ENCODE measurements around the gene FADS1.

The FADS1 gene

DNA sequence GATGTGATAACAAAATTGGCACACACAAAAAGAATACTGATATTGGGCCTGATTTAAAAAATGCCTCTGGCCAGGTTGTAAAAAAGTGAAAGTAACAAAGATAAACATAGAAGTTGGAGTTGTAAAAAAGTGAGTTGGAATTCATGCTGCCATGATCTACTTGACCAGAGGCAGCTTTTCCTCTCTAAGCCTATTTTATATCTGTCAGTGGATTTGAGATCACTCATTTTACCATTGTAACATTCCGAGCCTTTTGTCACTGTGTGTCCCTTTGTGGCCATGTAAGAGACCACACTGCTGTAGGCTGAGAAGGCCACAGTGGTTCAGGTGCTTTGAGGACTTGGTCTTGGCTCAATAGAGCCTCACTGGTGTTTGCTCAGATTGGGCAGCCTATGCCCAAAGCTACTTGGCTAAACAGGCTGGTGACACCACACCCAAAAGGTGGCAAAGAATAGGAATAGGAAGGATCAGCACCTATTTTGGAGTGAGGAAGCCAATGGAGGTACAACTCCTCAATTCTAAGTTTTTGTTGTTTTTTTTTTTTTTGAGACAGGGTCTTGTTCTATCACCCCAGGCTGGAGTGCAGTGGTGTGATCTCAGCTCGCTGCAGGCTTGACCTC lies 17.0 kb downstream of the FADS1 start:
- in situ Hi-C loops (cut with HindIII; ENCODE audit: low sequenced_read_pairs): no loop called here

DNA sequence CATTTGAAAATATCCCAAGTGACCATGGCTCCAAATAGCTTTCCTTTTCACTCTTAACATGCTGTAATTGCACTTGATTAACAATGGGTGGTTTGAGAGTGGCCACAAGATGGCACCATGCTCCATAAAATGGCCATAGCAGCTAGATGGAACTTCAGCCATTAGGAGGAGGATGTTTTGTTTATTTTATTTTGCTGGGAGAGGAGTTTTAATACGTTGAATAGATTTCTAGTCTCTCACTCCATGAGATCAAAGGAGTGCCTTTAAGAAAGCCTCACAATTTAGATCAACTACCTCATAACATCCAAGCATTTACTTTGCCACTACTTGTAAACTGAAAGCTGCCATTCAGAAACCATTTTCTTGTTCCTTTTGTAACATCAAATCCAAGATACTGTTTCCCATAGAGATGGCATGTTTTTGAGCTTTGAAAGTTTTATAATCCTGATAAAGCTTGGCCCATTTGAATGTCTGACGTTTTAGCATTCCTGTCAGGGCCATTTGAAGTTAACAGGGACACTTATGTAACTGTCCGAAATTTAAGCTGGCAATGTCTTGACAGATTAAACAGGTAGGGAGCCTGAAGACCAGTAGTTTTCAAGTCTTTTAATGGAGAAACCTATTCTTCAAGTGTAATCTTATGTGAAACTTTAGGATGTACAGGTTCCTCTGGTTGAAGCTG lies 19.4 kb downstream of the FADS1 start:
- in situ Hi-C loops (cut with HindIII; ENCODE audit: low sequenced_read_pairs): no loop called here

DNA sequence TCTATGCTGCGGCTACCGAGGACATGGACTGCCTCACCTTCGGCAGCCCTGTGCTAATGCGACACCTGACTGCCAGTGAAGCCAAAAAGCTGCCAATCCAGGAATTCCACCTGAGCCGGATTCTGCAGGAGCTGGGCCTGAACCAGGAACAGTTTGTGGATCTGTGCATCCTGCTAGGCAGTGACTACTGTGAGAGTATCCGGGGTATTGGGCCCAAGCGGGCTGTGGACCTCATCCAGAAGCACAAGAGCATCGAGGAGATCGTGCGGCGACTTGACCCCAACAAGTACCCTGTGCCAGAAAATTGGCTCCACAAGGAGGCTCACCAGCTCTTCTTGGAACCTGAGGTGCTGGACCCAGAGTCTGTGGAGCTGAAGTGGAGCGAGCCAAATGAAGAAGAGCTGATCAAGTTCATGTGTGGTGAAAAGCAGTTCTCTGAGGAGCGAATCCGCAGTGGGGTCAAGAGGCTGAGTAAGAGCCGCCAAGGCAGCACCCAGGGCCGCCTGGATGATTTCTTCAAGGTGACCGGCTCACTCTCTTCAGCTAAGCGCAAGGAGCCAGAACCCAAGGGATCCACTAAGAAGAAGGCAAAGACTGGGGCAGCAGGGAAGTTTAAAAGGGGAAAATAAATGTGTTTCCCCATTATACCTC lies 20.8 kb downstream of the FADS1 start:
- in situ Hi-C loops (cut with HindIII; ENCODE audit: low sequenced_read_pairs): no loop called here

DNA sequence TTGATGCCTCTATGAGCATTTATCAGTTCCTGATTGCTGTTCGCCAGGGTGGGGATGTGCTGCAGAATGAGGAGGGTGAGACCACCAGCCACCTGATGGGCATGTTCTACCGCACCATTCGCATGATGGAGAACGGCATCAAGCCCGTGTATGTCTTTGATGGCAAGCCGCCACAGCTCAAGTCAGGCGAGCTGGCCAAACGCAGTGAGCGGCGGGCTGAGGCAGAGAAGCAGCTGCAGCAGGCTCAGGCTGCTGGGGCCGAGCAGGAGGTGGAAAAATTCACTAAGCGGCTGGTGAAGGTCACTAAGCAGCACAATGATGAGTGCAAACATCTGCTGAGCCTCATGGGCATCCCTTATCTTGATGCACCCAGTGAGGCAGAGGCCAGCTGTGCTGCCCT lies 21.3 kb downstream of the FADS1 start:
- in situ Hi-C loops (cut with HindIII; ENCODE audit: low sequenced_read_pairs): no loop called here

DNA sequence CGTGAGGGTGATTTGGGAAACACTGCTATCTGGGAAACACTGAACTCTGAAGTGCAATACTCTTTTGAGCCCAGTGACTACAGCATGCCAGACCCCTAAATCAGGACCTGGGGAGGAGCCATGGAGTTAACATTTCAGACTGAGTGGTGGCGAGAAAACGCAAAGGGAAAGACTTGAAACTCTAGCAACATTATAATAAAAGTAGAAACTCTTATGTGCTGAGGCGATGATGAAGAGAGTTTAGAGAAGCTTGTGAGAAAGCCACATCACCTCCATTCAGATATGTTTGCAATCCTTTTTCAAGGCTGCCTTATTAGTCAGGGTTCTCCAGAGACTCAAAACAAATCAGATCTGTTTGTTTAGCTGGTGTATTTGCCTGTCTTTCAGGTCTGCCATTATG lies 22.2 kb downstream of the FADS1 start:
- in situ Hi-C loops (cut with HindIII; ENCODE audit: low sequenced_read_pairs): no loop called here

DNA sequence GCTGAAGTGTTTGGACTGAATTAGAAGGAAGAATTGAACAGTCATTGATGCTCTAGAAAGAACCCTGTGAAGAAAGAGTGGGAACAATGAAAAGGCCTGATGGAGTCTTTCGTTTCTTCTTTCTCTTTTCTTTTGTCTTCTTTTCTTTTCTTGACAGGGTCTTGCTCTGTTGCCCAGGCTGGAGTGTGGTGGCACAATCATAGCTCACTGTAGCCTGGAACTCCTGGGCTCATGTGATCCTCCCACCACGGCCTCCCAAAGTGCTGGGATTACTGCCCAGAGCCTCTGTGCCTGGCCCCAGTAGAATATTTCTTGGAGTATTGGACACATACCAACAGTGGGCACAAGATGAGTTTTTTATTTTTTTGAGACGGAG lies 23.0 kb downstream of the FADS1 start:
- in situ Hi-C loops (cut with HindIII; ENCODE audit: low sequenced_read_pairs): no loop called here

DNA sequence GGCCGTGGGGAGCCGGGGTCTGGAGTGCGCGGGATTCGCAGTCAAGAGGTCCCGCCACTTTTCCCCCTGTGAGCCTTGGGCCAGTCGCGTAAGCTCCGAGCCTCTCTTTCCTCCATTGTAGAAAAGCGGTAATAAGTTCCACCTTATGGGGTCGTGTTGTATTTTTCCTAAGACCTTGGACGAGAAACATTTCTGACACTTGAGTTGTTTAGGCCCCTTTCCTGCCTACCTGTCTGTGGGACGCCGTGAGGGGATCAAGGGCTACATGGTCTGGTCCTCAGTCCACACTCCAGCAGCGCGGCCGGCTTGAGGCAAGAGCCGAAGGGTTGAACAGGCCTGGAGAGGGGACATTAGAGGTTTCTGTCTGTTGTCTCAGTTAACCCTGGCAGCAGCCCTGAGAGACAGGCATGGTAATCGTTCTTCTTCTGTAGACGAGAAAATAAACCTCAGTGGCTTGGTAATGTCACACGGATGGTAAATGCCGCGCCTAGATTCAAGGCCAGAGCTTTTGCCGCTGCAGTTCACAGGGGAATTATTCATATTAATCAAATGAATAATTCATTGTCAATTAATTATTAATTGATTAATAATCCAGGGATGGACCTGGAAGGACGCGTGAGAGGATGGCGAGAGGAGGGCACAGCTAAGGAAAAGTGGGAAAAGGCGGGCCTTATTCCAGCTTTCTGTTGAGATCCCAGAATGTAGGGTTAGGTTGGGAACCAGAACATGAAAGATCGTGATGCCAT lies 23.5 kb downstream of the FADS1 start:
- in situ Hi-C loops (cut with HindIII; ENCODE audit: low sequenced_read_pairs): no loop called here

DNA sequence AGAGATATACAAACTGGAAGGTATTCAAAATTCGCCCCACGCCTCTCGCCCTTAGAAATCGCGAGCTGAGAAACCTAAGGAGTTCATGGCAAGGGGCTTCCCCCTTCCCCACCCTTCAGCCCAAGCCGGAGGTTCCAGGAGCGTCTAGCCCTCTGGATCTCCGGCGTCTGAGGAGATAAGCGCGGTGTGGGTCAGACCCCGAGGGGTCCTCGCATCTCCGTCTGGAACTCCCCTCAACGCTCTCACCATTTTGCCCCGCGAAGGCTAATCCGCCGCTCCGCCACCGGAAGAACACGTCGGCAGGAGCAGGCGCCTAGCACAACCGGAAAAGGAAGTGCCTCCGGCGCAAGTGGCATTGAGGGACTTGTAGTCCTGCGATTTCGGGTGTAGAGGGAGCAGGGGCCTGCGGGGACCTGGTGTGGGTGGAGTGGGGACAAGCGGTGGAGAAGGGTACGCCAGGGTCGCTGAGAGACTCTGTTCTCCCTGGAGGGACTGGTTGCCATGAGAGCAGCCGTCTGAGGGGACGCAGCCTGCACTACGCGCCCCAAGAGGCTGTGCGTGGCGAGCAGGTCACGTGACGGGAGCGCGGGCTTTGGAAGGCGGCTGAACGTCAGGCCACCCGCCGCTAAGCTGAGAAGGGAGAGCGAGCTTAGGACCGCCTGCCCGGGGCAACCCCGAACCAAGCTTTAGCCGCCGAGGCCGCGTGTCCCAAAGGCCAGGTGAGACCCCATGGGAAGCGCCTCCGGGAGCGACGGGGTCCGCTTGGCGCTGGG lies 24.3 kb downstream of the FADS1 start, which contains the start of the genes FEN1 and TMEM258:
Gene FEN1 (plus strand): TSS at position 602 of the 773 bp plus-strand sequence. CDS start 2,451 bp downstream, outside the sequence.
Gene TMEM258 (minus strand): TSS at position 290 of the 773 bp plus-strand sequence. CDS start 41 bp downstream, at position 249.
- in situ Hi-C loops (cut with HindIII; ENCODE audit: low sequenced_read_pairs): no loop called here

DNA sequence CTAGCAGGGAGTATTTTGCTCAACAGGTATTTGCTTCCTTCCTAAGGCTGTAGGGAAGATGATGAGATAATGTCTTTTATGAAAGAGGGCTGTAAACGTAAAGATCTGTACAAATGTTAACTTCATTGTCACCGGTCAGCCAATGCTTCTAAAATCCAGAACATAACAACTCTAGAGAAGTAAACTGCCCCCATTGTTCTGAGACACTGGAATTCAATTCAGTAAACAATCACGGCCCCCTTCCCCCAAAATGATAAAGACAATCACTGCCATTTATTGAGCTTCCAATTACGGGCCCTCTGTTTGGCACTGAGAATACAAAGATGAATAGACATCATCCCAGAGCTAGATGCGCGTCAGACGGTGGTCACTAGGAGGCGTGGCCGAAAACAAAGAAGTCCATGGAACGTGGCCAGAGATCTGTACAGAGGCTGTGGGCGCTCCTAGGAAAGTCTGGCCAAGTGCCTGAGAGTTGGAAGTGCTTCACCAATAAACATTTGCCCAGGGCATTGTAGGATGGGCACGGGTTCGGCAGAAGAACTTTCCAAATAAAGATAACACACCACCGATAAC lies 25.0 kb downstream of the FADS1 start:
- in situ Hi-C loops (cut with HindIII; ENCODE audit: low sequenced_read_pairs): no loop called here

DNA sequence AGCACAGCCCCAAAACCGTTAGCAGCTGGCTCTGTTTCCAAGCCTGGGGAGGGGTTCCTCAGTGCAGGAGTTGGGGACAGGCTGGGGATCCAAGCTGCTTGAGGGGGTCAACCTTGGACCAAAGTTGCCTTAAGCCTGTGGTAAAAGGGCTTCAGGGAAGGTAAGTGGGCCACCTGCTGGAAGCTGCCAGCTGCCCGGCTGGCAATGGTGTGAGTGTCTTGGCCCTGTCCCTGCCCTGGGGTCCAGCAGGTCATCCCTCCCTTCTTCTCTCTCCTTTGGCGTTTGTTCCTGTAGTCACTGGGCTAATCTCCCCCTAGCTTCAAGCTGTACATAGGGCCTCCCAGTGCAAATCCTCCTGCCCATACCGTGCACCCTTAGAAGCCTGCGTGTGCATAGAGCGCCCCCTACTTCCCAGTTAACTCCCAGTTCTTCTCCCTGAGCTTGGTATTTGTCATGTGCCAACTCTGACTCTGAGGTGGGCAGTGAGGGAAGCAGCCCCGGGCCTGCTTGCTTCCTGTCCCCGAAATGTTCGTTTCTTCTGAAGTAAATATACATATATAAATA lies 28.8 kb downstream of the FADS1 start:
- in situ Hi-C loops (cut with HindIII; ENCODE audit: low sequenced_read_pairs): no loop called here

DNA sequence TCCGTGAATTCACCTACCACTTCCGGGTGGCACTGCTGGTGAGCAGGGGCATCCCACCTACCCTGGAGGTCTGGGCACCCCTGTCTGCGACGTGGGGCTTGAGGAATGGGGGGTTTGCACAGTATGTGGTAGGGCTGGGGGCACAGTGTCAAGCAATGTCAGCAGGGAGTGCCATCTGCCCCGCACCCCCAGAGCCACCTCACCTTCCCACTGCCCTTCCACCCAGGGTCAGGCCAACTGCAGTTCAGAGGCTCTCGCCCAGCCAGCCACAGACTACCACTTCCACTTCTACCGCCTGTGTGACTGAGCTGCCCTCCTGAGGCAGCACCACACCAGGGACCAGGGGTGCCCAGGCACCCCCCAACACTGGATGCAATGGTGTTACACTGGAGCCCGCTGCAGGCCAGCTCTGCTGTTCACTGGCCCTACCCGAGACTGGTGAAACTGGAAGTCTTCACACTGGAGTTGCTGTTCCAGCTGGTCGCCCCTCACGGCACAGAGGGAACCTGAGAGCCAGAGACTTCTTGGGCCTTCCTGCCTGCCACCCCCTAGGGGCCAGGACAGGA lies 30.9 kb downstream of the FADS1 start:
- in situ Hi-C loops (cut with HindIII; ENCODE audit: low sequenced_read_pairs): no loop called here

DNA sequence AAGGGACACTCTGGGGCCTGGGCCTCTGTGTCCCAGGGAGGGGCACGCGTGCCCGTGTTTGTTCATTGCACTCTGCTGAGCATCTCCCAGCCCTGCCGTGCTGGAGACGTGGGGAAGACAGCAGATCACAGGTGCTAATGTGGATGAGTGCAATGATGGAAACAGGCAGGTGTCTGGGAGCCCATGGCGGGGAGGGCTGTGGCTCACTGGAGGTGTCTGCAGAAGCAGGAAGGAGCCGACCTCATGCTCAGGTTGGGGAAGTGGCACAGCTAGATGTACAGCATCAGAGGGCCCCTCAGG lies 32.3 kb downstream of the FADS1 start:
- in situ Hi-C loops (cut with HindIII; ENCODE audit: low sequenced_read_pairs): no loop called here

DNA sequence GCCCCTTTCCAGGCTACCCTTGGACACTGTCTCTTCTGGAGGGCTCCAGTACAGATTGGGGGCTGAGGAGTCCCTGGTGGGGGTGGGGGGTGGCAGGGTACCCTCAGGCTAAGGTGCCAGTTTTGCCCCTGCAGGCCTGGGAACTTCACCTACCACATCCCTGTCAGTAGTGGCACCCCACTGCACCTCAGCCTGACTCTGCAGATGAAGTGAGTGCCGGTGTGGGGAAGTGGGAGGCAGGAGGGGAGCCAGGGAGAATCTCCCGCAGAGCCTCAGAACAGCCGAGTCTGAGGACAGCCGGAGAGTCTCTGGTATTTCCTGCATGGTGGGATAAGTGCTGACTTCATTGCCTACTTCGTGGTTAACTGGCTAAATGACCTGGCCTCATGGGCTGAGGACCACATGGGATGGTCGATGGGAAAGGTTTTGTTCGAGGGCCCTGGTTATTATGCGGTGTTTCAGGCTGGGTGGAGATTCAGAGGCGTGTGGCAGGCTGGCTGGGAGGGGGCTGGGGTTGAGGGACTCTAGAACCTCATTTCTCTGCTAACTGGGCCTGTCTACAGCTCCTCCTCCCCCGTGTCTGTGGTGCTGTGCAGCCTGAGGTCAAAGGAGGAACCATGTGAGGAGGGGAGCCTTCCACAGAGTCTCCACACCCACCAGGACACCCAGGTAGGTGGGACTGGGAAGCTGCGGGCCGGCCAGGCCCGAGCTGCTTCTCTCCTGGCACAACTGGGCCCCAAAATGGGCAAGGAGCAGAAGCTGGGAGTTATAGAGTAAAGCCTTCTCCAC lies 32.9 kb downstream of the FADS1 start:
- in situ Hi-C loops (cut with HindIII; ENCODE audit: low sequenced_read_pairs): no loop called here

DNA sequence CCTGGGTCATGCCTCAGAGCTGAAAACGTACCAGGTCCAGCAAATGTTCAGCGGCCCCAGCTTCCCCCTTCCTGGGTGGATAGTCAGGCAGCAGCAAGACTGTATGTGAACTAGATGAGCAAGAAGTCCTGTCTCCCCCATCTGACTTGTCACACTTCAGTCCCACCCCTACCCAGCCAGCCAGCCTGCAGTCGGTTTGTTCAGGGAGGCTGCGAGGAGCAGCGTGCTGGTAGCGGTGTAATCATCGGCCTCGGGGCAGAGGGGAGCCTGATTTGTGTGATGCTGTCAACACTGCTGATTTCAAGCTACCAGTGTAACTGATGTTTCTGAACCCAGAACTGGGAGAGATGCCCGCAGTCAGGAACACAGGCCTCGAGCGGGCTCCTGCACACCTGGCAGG lies 34.0 kb downstream of the FADS1 start:
- in situ Hi-C loops (cut with HindIII; ENCODE audit: low sequenced_read_pairs): no loop called here

DNA sequence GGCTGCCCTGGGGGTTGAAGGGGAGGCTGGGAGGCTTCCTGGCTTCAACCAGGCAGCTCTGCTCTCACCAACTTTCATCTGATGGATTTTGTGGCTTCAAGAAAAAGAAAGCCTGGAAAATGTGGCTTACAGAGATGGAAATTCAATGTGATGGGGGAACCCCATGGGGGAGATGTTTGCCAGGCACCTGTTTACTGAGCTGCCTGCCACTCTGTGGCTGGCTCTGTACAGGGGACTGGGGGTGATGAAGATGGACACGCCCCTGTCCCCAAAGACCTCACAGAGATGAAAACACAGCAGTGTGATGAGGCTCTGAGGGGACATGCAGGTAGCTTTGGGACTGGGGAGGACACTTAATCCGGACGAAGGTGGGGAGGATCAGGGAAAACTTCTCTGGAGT lies 34.5 kb downstream of the FADS1 start:
- in situ Hi-C loops (cut with HindIII; ENCODE audit: low sequenced_read_pairs): no loop called here

DNA sequence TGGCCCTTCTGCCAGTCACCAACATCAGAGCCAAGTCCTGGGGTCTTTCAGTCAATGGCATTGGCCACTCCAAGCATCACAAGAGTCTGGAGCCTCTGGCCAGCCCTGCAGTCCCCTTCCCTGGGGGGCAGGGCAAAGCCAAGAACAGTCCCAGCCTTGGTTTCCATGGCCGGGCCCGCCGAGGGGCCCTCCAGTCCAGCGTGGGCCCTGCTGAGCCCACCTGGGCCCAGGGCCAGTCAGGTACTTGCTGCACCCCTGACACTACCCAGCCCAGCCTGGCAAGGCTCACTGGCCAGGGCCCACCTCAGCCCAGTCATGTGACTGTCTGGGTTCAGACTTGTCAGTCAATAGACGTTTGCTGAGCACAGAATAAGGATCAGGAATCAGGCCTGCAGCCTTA lies 35.2 kb downstream of the FADS1 start:
- in situ Hi-C loops (cut with HindIII; ENCODE audit: low sequenced_read_pairs): no loop called here

DNA sequence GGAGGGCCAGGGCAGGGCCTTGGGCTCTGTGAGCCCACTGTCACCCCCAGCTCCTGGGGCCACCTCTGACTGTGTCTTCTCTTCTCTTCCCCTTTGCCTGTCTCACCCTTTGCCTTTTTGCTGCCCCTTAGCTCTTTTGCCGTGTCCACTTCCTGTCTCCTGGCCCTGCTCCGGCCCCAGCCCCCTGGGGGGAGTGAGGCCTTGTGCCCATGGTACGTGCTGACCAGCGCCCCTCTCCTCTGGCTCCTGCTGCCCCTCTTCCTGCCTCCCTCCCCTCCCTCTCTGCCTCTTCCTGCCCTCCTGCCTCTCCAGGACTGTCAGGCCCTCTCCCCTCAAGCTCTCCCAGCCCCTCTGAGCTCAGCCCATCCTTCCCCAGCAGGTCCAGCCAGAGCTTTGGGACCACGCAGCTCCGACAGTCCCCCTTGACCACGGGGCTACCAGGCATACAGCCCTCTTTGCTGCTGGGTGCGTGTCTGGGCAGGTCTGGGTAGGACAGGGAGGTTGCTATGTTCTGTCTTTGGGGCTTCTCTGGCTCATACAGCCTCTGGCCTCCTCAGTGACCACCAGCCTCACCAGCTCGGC lies 36.1 kb downstream of the FADS1 start:
- in situ Hi-C loops (cut with HindIII; ENCODE audit: low sequenced_read_pairs): no loop called here

DNA sequence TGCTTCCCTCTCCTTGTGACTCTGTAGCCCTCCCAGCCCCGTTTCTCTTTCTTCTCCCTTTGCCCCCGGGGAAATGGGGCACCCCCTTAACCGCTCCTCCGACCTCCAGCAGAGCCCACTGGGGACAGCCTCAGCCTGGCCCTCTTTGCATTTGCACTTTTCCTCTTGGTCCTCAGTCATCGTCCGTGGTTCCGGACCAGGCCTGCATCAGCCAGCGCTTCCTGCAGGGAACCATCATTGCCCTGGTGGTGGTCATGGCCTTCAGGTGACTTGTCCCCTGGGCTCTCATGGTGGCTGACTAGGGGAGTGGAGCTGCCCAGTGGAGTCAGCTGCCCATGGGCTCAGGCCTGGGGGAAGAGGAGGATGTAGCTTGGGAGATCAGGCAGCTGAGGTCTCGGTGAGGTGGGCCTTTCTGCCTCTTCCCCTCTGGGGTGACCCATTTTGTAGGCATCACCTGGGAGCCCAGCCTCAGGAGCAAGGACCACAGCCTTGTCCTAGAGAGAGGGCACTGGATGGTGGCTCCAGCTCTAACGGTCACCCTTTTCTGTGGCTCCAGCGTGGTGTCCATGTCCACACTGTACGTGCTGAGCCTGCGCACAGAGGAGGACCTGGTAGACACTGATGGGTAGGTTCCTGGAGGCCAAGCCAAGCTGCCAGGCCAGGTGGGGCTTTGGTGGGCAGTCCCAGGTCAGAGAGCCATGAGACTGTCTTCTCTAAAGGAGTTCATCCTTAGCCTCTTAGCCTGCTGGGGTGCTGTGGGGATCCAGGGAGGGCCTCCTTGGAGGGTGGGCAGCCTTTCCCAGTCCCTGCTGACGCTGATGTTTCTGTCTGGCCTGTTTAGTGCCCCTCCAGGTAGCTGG lies 36.9 kb downstream of the FADS1 start:
- in situ Hi-C loops (cut with HindIII; ENCODE audit: low sequenced_read_pairs): no loop called here

All from DLD1 (cell line).